Measurements from ENCODE around the gene LRTM2.

The LRTM2 gene

DNA sequence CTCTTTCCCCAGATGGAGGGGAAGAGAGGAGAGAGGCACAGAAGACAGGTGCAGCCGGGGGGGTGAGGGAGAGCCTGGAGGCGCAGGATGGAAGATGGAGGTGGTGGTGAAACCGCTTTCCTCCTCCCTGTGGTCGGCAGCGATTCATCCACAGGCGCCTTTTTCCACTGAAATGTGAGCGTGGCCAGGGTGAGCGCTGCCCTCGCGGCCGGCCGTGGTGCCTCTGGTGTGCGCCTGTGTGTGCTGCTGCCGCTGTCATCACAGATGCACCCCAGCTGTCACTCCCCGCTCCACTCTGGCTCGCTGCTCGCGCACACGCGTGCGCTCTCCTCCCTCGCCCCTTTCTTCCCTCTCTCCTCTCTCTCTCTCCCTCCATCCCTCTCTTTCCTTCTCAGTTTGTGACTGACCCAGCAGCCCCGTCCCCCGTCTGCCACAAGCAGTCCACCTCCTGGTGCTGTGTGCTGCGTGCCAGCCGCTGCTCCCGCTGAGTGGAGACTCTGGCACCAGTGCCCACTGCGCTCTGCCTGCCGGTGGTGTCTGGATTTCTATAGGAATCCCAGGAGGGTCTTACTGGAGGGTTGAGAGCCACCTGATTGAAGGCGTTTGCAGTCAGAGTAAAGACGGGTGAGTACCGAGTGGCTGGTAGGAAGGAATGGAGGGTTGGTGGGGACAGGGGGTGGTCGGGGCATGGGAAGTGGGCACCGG is at the start of gene LRTM2:
Gene LRTM2, plus strand, starts transcription at position 375 of the 705 bp plus-strand sequence. CDS start 7,584 bp downstream, outside the sequence.
- DNase-seq (ENCODE audit: low spot score): no peak

DNA sequence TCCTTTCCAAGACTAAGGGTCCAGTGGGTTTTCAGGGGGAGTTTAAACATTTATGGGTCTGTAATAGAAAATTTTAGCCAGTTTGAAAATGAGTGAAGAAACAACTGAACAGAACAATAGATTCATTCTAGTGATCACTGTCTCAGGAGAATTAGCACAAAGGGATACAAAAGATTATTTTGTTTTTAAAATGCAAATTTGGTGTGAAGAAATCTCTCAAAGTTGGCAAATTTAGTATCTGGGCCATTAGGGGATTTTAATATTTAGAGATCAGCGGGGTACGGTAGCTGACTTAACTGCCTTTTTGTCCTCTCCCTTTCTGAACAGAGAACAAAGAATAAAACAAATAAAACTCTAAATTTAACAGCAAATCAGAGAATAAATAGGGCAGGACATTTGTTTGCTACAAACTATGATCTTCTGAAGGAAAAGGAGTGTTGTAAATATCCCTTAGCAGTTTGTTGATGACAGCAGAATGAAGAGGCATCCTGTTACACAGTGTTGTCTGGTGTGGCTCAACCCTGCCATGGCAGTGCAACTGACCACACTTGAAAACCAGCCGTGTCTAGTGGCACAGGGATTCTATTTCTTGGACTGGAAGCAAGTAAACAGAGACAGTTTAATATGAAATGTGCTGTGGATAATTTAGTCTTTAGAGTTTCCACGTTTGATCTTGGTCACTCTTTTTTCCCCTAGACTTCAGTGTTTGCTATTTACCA is 46.3 kb upstream of the LRTM2 start:
- no peak for DNase-seq (ENCODE audit: low spot score)

GRCh38 chr12:1776170-1776921 is 44.0 kb upstream of the LRTM2 start:
- DNase-seq (ENCODE audit: low spot score): peak; percentile 37

DNA sequence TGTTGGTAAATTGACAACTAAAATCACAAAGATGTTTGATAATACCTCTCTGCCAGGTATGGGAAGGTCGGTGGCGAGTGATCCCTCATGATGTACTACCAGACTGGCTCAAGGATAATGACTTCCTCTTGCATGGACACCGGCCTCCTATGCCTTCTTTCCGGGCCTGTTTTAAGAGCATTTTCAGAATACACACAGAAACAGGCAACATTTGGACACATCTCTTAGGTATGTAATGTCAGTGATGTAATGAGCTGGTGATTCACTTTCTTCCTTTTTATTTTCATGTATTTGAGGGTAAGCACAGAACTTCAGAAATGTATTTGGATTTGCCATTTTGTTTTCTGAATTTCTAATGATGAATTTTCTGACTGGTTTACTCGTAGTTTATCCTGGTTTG is 42.6 kb upstream of the LRTM2 start:
- no peak for DNase-seq (ENCODE audit: low spot score)

- no peak for DNase-seq (ENCODE audit: low spot score)
Measured at GRCh38 chr12:1778911-1779310, 41.5 kb upstream of the LRTM2 start.

GRCh38 chr12:1779783-1780182 is 40.6 kb upstream of the LRTM2 start:
- DNase-seq (ENCODE audit: low spot score): no peak

DNA sequence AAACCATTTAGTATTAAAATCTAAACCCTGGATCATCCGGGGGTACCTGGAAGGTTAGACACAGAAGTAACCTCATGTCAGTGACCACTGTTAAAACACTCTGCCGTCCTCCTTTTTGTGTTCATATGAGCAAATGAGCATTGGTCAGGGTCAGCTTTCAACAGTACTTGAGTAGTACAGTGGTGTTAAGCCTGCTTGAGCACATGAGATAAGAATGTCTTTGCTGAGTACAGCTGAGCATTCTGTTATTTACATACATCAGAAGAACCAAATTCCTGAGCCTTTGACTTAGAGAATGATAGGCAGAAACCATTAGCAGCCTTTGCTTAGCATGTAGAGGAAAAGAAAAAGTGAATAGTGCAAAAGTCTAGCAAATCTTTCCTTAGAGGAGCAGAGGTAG is 38.6 kb upstream of the LRTM2 start:
- no peak for DNase-seq (ENCODE audit: low spot score)

- DNase-seq (ENCODE audit: low spot score): no peak
Measured at GRCh38 chr12:1782215-1782614, 38.1 kb upstream of the LRTM2 start.

DNA sequence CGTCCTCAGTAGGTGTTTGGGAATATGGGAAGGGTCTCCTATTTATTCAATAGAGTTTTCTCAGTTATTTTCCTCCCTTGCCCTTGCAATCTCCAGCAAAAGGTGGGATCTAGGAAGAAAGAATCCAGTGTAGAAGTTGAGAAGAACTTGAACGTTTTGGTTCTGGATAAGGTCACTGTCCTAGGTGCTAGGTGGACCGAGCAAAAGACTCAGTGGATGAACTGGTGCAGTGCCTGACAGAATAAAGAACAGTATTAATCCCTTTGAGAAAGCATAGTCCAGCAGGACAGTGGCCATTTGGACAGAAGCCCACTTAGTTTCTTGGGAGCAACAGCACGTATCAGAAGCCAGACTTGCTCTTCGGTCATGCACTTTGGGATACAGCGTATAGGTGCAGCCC is 32.7 kb upstream of the LRTM2 start:
- no peak for DNase-seq (ENCODE audit: low spot score)

DNA sequence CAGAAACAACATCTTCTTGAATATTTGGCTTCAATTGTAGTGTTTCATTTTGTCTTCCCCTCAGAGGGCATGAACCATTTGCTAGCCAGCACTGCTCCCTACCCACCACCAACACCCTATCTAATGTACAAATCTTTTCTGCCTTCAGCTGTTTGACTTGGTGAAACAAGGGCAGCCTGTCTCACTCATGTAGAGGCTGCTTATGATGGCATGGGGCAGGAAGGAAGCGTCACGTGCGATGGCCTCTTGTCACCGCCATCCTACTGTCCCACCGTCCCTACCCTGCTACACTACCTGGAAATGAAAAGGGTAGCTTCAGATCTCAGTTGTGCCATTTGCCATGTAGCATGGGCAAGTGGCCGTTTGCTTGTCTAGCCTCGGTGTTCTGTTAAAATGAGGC is 29.9 kb upstream of the LRTM2 start:
- no peak for DNase-seq (ENCODE audit: low spot score)

DNA sequence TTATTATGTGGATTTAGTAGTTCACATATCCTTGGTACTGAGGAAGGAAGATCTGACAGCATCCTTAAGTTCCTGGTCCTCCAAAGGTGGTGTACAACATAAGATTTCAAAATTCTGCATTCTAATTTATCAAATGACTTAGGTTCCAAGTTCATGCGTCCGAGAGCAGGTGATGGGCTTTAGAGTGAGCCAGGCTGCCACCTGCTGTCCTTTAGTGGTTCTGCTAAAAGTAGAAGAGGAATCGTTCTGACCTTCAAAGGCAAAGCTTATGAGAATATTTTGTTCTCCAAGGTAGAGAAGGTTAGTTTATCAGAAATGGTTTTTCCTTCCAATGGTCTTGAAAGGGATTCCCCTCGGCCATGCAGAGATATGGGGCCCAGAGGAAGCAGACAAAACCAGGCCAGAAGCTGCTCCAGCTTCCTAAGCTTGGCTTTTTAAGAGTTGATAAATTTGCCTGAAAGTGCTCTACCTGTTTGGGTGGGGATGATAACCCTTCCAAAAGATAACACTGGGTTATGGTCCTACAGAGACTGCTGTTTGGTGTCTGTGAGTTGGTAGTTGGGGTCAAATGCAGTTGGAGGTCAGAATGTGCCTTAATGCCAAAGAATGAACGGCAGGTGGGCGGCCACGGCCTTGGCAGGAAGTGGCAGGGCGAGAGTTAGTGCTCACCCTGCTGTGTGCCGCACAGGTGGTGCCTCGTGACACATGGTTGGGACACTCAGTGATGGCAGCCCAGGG is 29.1 kb upstream of the LRTM2 start:
- peak; percentile 57 for DNase-seq (ENCODE audit: low spot score)

- no peak for DNase-seq (ENCODE audit: low spot score)
Measured at GRCh38 chr12:1792406-1792805, 28.0 kb upstream of the LRTM2 start.

DNA sequence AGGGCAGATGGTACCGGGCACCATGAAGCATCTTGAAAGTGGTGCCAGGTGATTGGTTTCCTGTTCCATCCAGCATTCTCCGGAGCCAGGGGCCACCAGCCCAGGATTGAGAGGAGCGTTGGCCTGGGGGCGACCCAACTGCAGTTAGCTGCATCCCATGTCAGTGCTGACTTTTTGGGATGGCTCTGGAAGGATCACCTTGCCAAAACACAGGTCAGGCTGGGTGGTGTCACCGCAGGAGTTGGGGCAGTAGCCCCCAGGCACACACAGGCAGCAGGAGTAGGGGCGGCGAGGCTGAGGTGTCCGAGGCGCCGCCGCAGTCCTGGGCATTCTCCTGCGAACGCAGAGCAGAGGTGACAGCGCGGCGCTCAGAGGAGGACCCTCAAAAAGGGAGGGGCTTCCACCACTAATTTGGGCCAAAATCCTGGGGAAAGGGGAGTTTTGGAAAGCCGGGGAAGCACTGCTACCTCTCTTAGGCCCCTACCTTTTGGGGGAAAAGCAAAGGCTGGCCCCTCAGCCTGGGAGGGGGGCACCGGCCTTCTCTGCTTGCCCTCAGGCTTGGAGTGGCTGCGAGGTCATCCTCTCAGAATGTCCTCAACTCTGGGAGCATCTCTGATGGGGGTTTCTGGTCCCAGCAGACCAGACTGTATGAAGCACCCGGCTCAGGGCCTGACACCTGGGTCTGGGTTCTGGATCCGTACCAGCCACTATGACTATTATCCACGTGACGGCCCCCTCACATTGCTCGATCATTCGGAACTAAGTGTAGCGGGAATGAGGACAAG is 26.7 kb upstream of the LRTM2 start:
- no peak for DNase-seq (ENCODE audit: low spot score)

GRCh38 chr12:1794440-1795090 is 25.8 kb upstream of the LRTM2 start:
- DNase-seq (ENCODE audit: low spot score): no peak

DNA sequence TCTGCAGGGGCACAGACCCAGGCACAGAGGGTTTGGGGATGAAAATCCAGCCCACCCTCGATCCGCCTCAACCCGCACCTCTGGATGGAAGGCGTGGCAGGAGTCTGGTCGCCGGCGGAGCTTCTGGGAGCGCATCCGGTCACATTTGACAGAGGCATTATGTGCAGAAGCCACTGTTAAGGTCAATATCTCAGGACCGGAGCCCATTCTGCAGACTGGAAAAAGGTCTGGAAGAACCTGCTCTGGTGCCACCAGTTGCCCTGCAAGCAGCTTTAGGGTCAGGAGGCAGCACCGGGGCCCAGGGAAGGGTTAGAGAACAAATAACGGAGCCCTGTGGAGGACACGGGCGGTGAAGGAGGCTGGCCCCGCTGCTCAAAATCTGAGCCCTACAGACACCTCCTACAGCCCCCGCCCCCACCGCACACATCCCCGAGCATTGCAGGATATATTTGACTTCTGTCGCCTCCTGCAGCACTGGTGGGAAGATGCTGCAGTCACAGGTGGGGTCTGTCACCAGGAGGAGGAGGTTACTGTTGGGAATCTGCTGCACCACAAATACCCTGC is 25.1 kb upstream of the LRTM2 start:
- no peak for DNase-seq (ENCODE audit: low spot score)

DNA sequence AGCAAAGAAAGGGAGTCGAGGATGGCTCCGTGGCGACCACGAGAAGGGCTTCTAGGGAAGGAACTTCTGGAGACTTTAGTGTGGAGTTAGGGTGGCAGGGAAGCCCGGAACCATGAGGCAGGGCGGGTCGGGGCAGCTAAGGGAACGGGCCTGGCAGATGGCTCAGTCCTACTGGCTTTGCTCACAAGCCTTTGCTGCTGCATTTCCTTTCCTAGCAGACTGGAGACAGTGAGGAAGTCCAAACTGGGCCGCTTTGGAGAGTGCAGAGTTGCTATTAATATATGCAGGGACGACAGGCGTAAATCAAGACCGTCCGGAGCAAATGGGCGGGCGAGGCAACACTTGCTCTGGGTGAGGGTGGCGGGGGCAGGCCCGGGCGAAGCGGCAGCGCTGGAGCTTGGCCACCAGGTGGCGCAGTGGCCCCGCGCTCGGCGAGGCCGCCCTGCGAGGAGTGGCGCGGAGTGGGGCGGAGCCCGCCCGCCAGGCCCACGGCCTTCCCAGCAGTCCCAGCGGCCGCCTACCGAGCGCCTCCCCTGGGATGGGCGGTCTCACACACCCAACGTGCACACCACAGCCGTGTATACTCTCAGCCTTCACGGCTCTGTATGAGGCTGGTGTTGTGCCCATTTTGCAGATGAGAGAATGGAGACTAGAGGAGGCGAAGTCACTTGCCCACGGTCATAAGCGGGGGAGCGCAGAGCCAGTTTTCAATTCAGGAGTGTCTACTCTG is 24.4 kb upstream of the LRTM2 start:
- DNase-seq (ENCODE audit: low spot score): peak; percentile 96

DNA sequence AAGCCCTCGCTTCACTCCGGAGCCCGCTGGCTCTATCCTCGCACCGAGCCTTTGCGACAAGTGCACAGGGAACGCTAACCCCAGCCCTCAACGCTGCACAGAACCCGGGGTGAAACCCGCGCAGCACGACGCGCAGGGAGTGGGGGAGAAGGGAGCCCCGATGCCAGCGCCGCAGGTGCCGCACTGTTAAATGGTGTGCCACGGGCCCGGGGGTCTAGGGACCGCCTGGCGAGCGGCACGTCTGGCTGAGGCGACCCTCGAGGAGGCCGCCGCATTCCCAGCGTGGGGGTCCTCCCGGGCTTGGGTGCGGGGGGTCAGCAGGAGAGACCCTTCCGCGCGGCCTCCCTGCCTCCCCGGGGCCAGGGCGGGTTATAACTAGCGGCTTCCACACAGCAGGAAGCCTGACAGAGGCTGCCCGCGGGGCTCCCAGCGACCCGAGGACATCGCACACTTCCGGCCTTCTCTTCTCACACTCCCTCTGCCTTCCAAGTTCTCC is 23.8 kb upstream of the LRTM2 start:
- no peak for DNase-seq (ENCODE audit: low spot score)

DNA sequence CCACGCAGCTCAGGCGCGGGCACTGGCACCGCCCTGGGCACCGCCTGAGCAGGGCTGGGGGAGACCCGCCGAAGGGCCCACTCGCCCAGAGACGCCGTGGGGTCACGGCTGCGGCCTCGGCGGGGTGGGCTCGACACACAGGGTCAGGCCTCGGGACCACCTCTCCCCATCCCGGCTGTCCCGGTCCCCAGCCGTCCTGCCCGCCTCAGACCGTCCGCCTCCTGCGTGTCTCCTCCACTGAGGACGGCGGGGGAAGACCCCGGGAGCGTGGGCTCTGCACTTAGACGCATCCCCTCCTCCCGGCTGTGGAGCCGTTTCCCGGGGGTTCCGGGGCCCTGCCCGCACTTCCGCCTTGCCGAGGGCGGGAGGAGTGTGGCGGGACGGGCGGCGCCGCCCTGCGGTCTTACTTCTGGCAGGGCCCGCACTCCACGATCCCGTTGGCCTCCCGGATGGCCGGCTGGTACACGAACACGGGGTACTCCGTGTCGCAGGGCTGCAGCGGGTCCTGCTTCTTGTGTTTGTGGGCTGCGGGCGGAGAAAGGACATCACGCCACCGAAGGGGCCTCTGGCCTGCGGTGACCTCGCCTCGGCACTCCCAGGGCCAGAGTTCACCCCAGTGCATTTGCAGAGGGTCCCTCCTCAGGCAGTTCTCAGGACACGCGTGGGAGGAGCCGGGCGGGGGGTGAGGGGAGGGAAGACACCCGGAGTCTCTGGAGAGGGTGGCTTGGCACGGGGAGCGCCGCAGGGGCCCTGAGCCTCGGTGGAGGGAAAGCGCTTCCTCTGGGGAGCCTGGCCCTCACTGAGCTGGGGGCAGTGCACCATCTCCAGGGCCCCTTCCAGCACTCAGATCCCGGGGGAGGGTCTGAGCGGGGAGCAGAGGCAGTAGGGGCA is 23.1 kb upstream of the LRTM2 start:
- DNase-seq (ENCODE audit: low spot score): no peak

All from iPS-NIHi11 (cell line).